Keratinocyte (primary cell): ENCODE measurements around the gene SMG7. TPM values are rescaled to one million over a fixed set of nuclear protein-coding genes. Genes with fewer than 3 reads are reported as not detected.

Experiments used
- DNase-seq: peaks from one replicate; pipeline ENCODE4 v3.0.0-alpha.2; 2011; ENCODE audit warnings: low read depth, missing footprints, low spot score
- FAIRE-seq: peaks from 2 replicates; lab custom pipeline; 2011; peaks lifted over from hg19 to GRCh38; lab: Jason Lieb, UNC
- H2AFZ ChIP-seq: 2 replicates; pipeline ENCODE4 v1.6.0; 2012; ENCODE audit warnings: low read length, control low read depth, inconsistent platforms; ENCODE audit not compliant: control insufficient read depth
- H3K27ac ChIP-seq: 2 replicates; pipeline ENCODE4 v1.5.1; 2011; ENCODE audit warnings: low read length; ENCODE audit not compliant: control insufficient read depth, insufficient read depth
- H3K27me3 ChIP-seq: 3 replicates; pipeline ENCODE4 v1.6.0; 2011; ENCODE audit warnings: low read length; ENCODE audit not compliant: control insufficient read depth, insufficient read depth; ENCODE audit errors: extremely low read depth
- H3K36me3 ChIP-seq, 2 experiments: 2 replicates in 1 of 2; 3 replicates in 1 of 2; pipeline ENCODE4 v1.5.1; 2011; ENCODE audit warnings: low read length in 2 of 2, mild to moderate bottlenecking in 1 of 2; ENCODE audit not compliant: control insufficient read depth in 2 of 2, insufficient read depth in 2 of 2; ENCODE audit errors: extremely low read depth in 1 of 2
- H3K4me1 ChIP-seq: 3 replicates; pipeline ENCODE4 v1.5.1; 2011; ENCODE audit warnings: low read length; ENCODE audit not compliant: control insufficient read depth, insufficient read depth; ENCODE audit errors: extremely low read depth
- H3K4me2 ChIP-seq: 3 replicates; pipeline ENCODE4 v1.6.0; 2011; ENCODE audit warnings: low read depth, low read length; ENCODE audit not compliant: control insufficient read depth, insufficient read depth; ENCODE audit errors: extremely low read depth
- H3K4me3 ChIP-seq, 3 experiments: fragments of 200-600 bp in 1 of 3; sonication (generic) in 1 of 3; 2 replicates in 2 of 3; 3 replicates in 1 of 3; pipeline ENCODE4 v1.5.1; 2011 to 2016; ENCODE audit warnings: low read length in 3 of 3, mild to moderate bottlenecking in 3 of 3, control low read depth in 2 of 3, inconsistent platforms in 1 of 3, low read depth in 1 of 3, mixed read lengths in 1 of 3, mixed run types in 1 of 3, moderate library complexity in 1 of 3; ENCODE audit not compliant: control insufficient read depth in 2 of 3, insufficient read depth in 2 of 3; ENCODE audit errors: extremely low read depth in 1 of 3
- H3K79me2 ChIP-seq: 2 replicates; pipeline ENCODE4 v1.6.0; 2012; ENCODE audit warnings: low read length; ENCODE audit not compliant: control insufficient read depth, insufficient read depth
- H3K9ac ChIP-seq: 3 replicates; pipeline ENCODE4 v1.6.0; 2011; ENCODE audit warnings: low read length; ENCODE audit not compliant: control insufficient read depth, insufficient read depth; ENCODE audit errors: extremely low read depth
- H3K9me1 ChIP-seq: 3 replicates; pipeline ENCODE4 v1.6.0; 2011; ENCODE audit warnings: low read length; ENCODE audit not compliant: control insufficient read depth, insufficient read depth; ENCODE audit errors: extremely low read depth
- H3K9me3 ChIP-seq: 2 replicates; pipeline ENCODE4 v1.5.1; 2012; ENCODE audit warnings: low read depth, low read length; ENCODE audit not compliant: control insufficient read depth
- H4K20me1 ChIP-seq: 3 replicates; pipeline ENCODE4 v1.6.0; 2011; ENCODE audit warnings: low read length; ENCODE audit not compliant: control insufficient read depth, insufficient read depth; ENCODE audit errors: extremely low read depth
- CTCF ChIP-seq, 3 experiments: IDR thresholded peaks in 1 of 3; conservative IDR thresholded peaks in 1 of 3; optimal IDR thresholded peaks in 1 of 3; 2 replicates in 2 of 3; 3 replicates in 1 of 3; pipeline versions ENCODE3 to v1.5.1; 2011; ENCODE audit warnings: low read length in 3 of 3, mild to moderate bottlenecking in 3 of 3, moderate library complexity in 2 of 3, control low read depth in 1 of 3, inconsistent platforms in 1 of 3; ENCODE audit not compliant: insufficient read depth in 2 of 3; ENCODE audit errors: extremely low read depth in 1 of 3
- EZH2 ChIP-seq: IDR thresholded peaks from one replicate; pipeline ENCODE4 v1.6.1; 2012; ENCODE audit warnings: inconsistent platforms, mild to moderate bottlenecking, low read length, moderate library complexity
- dilution Hi-C: fragments of 300-500 bp; cut with MboI; formaldehyde crosslinking; loops from one replicate; pipeline ENCODE4 v1.7.0; 2020; ENCODE audit warnings: low sequenced_read_pairs; ENCODE audit not compliant: extremely low pct_ligation_motif_present
- polyA plus RNA-seq, 5 experiments: library from polyadenylated mRNA; depleted of rRNA in 3 of 5; stranded (reverse) in 3 of 5; stranded (forward) in 1 of 5; unstranded in 1 of 5; fragments of >200 nt; gene quantifications; 1 replicate in 1 of 5; 2 replicates in 3 of 5; 3 replicates in 1 of 5; pipeline versions ENCODE4 v1.2.1 to v1.2.3, GENCODE V29; 2011 to 2012; ENCODE audit warnings: missing spikeins in 2 of 5, low read depth in 1 of 5, low replicate concordance in 1 of 5

SMG7 gene
- polyA plus RNA-seq, 1 donor (not counting 4 experiments of a cell fraction or from before 2014, with no cell fraction given) = 38.2 TPM

- FAIRE-seq (no peak), DNase-seq (no peak)
- Histone ChIP-seq H4K20me1 (no peaks in the 10 kb centered on the region), H3K36me3 (no peaks in the 10 kb centered on the region), H3K27me3 (no peaks in the 10 kb centered on the region), H3K4me1 (no peaks in the 10 kb centered on the region), H3K27ac (no peak overlapping the region), H2AFZ (no peak overlapping the region), H3K79me2 (no peaks in the 10 kb centered on the region), H3K4me3 (no peak overlapping the region), H3K4me2 (no peak overlapping the region), H3K9ac (no peak overlapping the region), H3K9me1 (no peaks in the 10 kb centered on the region), H3K9me3 (no peaks in the 10 kb centered on the region)
- dilution Hi-C loops = no loop called here
- no peak for TF ChIP-seq CTCF (optimal IDR thresholded peaks at IDR 0.05 in 1 of 3, IDR thresholded peaks at IDR 0.05 in 1 of 3, conservative IDR thresholded peaks at IDR 0.05 in 1 of 3; ENCODE audit: extremely low read depth in 1 of 3, insufficient read depth in 2 of 3, low read length in 3 of 3)
- TF ChIP-seq EZH2 = no peak
Observed at GRCh38 chr1:183583466-183583865, 111.2 kb downstream of the SMG7 start.

- no peak for FAIRE-seq
- no peak for DNase-seq
Observed at GRCh38 chr1:183584147-183584546, 111.8 kb downstream of the SMG7 start.

More at GRCh38 chr1:183584147-183584546, 111.8 kb downstream of the SMG7 start:
- Histone ChIP-seq H3K4me3 (no peak overlapping the region), H3K4me1 (no peaks in the 10 kb centered on the region), H3K36me3 (no peaks in the 10 kb centered on the region), H3K79me2 (no peaks in the 10 kb centered on the region), H4K20me1 (no peaks in the 10 kb centered on the region), H2AFZ (no peak overlapping the region), H3K27me3 (no peaks in the 10 kb centered on the region), H3K4me2 (no peak overlapping the region), H3K9me1 (no peaks in the 10 kb centered on the region), H3K27ac (no peak overlapping the region), H3K9ac (no peak overlapping the region), H3K9me3 (no peaks in the 10 kb centered on the region)
- TF ChIP-seq EZH2 (no peak), CTCF (optimal IDR thresholded peaks at IDR 0.05 in 1 of 3, IDR thresholded peaks at IDR 0.05 in 1 of 3, conservative IDR thresholded peaks at IDR 0.05 in 1 of 3; ENCODE audit: extremely low read depth in 1 of 3, insufficient read depth in 2 of 3, low read length in 3 of 3) (no peak)
- dilution Hi-C loops = no loop called here
